Pons (tissue), 1 donor: ENCODE measurements around the gene NAALADL2.
"Not testable (repeated sequence)": the region's sequence is repeated elsewhere in the genome, so short reads cannot be mapped to it uniquely, and the experiment has no call there.

Source experiments
- DNase-seq: peaks from one replicate; pipeline ENCODE4 v3.0.0-alpha.2; 2016; ENCODE audit warnings: low spot score

The NAALADL2 gene

GRCh38 chr3:175267121-175267531 is 408.0 kb downstream of the NAALADL2 start:
- no peak for DNase-seq

- no peak for DNase-seq
Measured at GRCh38 chr3:175267561-175267960, 408.4 kb downstream of the NAALADL2 start.

- DNase-seq, result no peak
Measured at GRCh38 chr3:175269394-175269793, 410.3 kb downstream of the NAALADL2 start.

- DNase-seq, result no peak
Measured at GRCh38 chr3:175270198-175270837, 411.2 kb downstream of the NAALADL2 start.

- no peak for DNase-seq
Measured at GRCh38 chr3:175270866-175271265, 411.7 kb downstream of the NAALADL2 start.

- DNase-seq, result not testable (repeated sequence)
Measured at GRCh38 chr3:175271465-175271864, 412.3 kb downstream of the NAALADL2 start.

- DNase-seq, result no peak
Measured at GRCh38 chr3:175272392-175272791, 413.3 kb downstream of the NAALADL2 start.

GRCh38 chr3:175273573-175273972 is 414.4 kb downstream of the NAALADL2 start:
- no peak for DNase-seq

- DNase-seq, result no peak
Measured at GRCh38 chr3:175274056-175274455, 414.9 kb downstream of the NAALADL2 start.

- no peak for DNase-seq
Measured at GRCh38 chr3:175274474-175275218, 415.5 kb downstream of the NAALADL2 start.

GRCh38 chr3:175278680-175279079 is 419.5 kb downstream of the NAALADL2 start:
- no peak for DNase-seq

- DNase-seq, result no peak
Measured at GRCh38 chr3:175279457-175279856, 420.3 kb downstream of the NAALADL2 start.

GRCh38 chr3:175279911-175280310 is 420.8 kb downstream of the NAALADL2 start:
- no peak for DNase-seq

- DNase-seq, result no peak
Measured at GRCh38 chr3:175287361-175287963, 428.3 kb downstream of the NAALADL2 start.

GRCh38 chr3:175288621-175289020 is 429.5 kb downstream of the NAALADL2 start:
- no peak for DNase-seq

- no peak for DNase-seq
Measured at GRCh38 chr3:175294793-175295192, 435.7 kb downstream of the NAALADL2 start.

GRCh38 chr3:175295248-175296130 is 436.4 kb downstream of the NAALADL2 start:
- no peak for DNase-seq

GRCh38 chr3:175297216-175297615 is 438.1 kb downstream of the NAALADL2 start:
- DNase-seq, result no peak

- DNase-seq, result no peak
Measured at GRCh38 chr3:175301741-175302140, 442.6 kb downstream of the NAALADL2 start.

GRCh38 chr3:175304404-175304803 is 445.3 kb downstream of the NAALADL2 start:
- no peak for DNase-seq

GRCh38 chr3:175307642-175308041 is 448.5 kb downstream of the NAALADL2 start:
- DNase-seq, result no peak

- DNase-seq, result no peak
Measured at GRCh38 chr3:175308097-175308496, 449.0 kb downstream of the NAALADL2 start.
